Subcutaneous adipose tissue (tissue), 4 donors: ENCODE data around the gene KLHL3. TPM values are rescaled to one million over a fixed set of nuclear protein-coding genes. Genes with fewer than 3 reads are reported as not detected.

Experiments
- total RNA-seq, 4 donors: library from RNA; depleted of rRNA; stranded (reverse); fragments of >200 nt; gene quantifications; one replicate each; pipeline ENCODE4 v1.1.0, GENCODE V29; 2016
- TF ChIP-seq, protein P1 (sequence below): fragments of 450-650 bp; IDR thresholded peaks from one replicate; pipeline ENCODE4 v1.5.1; 2016; ENCODE audit warnings: low read depth, mild to moderate bottlenecking, control low read depth, antibody characterized with exemption, moderate library complexity

KLHL3 gene
- total RNA-seq, 4 donors from 2014 or later, result 3.1 to 18.5 (median 7.2) TPM

DNA sequence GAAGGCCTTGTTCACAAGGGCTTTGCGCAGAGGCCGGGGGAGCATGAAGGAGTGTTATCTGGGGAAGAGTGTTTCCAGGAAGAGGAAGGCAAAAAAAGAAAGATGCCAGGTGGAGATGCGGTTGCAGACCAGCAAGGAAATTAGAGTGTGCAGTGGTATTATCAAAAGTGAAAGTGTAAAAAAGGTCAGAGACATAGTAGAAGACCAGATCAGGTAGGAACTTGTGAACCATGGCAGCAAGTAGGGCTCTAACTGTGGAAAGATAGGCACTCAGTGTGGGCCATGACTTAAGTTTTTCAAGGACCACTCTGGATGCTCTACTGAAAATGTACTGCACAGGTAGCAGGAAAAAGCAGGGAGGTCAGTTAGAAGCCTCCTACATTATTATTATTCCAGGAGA, 146.7 kb downstream of the KLHL3 start:
- TF ChIP-seq, protein P1, sequence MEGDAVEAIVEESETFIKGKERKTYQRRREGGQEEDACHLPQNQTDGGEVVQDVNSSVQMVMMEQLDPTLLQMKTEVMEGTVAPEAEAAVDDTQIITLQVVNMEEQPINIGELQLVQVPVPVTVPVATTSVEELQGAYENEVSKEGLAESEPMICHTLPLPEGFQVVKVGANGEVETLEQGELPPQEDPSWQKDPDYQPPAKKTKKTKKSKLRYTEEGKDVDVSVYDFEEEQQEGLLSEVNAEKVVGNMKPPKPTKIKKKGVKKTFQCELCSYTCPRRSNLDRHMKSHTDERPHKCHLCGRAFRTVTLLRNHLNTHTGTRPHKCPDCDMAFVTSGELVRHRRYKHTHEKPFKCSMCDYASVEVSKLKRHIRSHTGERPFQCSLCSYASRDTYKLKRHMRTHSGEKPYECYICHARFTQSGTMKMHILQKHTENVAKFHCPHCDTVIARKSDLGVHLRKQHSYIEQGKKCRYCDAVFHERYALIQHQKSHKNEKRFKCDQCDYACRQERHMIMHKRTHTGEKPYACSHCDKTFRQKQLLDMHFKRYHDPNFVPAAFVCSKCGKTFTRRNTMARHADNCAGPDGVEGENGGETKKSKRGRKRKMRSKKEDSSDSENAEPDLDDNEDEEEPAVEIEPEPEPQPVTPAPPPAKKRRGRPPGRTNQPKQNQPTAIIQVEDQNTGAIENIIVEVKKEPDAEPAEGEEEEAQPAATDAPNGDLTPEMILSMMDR, result no peak

DNA sequence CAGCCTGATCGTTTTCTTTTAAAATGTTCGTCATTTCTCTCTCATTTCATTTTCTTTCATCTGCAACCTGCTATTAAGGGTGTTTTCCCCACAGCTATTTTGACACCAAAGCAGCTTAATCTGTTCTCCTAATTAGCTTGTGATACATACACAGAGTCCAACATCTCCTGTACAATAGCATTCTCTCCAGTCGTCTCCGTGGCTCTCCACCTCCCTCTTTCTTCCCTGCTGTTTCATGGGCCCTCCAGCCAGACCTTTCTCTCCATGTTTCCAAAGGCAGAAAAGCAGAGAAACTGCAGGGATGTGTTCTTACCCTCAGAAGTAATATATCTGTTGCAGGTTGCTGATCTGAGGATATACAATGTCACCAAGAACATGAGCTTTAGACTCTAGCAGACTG, 148.0 kb downstream of the KLHL3 start:
- TF ChIP-seq, protein P1, result no peak

DNA sequence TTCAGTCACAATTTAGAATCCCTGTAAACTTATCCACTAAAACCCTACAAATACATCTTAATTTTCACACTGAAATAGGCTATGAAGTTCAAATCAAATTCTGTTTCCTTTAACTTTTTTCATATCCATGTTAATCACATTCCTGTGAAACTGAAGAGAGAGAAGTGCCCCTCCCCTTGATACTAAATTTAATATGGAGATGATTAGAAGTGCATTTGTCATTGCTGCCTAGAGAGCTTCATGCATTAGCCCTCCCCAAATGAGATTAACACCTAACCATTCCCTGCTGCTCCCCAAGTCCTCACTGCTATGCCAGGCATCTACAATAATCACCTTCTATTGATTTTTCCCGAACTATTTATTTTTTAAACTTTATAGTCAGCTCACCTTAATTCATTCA, 151.6 kb downstream of the KLHL3 start:
- TF ChIP-seq, protein P1, result no peak

DNA sequence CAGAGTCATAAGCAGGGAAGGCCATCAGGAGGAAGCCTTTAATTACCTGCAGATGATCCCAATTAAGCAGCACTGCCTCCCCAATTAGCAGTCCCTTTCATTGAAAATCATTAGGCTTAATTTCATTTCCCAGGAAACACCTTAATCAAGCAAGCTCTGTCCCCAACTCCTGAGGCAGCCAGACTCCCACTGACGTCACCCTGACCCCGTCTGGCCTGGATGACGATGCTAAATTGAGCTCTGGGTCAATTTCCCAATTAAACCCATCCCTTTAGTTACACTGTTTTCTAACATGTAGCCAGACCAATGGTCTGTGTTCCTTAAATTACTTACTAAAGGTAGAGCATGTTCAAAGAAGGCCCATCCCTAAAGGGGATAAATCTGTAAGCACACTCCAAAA, 152.8 kb downstream of the KLHL3 start:
- TF ChIP-seq, protein P1, result no peak

DNA sequence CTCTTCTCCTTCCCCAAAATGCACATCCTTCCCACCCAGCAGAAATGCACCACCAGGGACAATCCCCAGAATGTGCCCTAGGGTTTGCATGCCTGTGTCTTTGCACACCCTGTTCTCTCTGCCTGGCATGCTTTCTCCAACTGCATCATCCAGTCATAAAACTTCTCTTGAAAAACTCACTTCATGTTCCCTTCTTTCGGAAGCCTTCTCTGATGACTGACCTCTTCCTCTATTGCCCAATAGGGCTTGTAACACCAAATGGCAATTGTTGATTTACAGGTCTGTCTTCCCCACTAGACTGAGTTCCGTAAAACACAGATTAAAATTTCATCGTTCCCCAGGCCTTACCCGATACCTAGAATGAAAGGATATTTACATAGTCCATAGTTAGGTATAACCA, 153.7 kb downstream of the KLHL3 start:
- TF ChIP-seq, protein P1, result no peak

DNA sequence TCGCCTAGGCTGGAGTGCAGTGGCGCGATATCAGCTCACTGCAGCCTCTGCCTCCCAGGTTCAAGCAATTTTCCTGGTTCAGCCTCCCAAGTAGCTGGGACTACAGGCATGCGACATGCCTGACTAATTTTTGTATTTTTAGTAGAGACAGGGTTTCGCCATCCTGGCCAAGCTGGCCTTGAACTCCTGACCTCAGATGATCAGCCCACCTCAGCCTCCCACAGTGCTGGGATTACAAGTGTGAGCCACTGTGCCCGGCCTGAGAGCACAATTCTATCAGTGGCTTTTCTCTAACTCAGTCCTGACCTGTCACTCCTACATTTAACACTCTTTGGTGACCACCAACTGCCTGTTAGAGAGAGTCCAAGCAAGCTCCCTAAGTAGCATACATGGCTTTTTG, 154.1 kb downstream of the KLHL3 start:
- TF ChIP-seq, protein P1, result no peak

DNA sequence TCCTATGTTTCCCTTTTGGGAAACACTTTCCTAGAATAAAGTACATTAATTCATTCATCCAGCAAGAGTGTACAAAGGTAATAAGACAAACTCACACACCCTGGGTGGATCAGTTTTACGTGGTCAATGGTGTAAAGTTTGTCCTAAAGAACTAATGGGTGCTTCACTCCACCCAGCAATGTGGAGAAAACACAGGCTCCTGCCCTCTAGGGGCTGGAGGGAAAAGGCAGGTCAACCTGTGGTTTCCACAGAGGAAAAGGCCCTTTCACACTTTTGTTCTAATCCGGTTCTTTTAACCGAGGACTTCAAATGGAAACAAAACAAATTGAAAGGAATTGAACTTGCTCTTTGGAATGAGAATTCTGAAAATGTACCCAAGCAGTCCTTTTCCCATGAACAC, 155.9 kb downstream of the KLHL3 start:
- TF ChIP-seq, protein P1, result no peak
